Articular chondrocyte of knee joint (primary cell): ENCODE data around the gene LNP1. TPM values are rescaled to one million over a fixed set of nuclear protein-coding genes. Genes with fewer than 3 reads are reported as not detected.

Experiments used
- total RNA-seq: library from RNA; depleted of rRNA; stranded (reverse); fragments of >200 nt; gene quantifications from 2 replicates; pipeline ENCODE4 v1.2.3, GENCODE V29; 2012

Gene LNP1
- total RNA-seq, result 4.7 and 5.1 TPM in 2 replicates

GRCh38 chr3:100400780-100401673 is at the start of gene LNP1, which contains the start of gene TOMM70:
LNP1 (plus strand) TSS chr3:100401539; CDS start chr3:100429730, 28,191 bp downstream.
TOMM70 (minus strand) TSS chr3:100401089; CDS start chr3:100400949, 140 bp downstream.

DNA sequence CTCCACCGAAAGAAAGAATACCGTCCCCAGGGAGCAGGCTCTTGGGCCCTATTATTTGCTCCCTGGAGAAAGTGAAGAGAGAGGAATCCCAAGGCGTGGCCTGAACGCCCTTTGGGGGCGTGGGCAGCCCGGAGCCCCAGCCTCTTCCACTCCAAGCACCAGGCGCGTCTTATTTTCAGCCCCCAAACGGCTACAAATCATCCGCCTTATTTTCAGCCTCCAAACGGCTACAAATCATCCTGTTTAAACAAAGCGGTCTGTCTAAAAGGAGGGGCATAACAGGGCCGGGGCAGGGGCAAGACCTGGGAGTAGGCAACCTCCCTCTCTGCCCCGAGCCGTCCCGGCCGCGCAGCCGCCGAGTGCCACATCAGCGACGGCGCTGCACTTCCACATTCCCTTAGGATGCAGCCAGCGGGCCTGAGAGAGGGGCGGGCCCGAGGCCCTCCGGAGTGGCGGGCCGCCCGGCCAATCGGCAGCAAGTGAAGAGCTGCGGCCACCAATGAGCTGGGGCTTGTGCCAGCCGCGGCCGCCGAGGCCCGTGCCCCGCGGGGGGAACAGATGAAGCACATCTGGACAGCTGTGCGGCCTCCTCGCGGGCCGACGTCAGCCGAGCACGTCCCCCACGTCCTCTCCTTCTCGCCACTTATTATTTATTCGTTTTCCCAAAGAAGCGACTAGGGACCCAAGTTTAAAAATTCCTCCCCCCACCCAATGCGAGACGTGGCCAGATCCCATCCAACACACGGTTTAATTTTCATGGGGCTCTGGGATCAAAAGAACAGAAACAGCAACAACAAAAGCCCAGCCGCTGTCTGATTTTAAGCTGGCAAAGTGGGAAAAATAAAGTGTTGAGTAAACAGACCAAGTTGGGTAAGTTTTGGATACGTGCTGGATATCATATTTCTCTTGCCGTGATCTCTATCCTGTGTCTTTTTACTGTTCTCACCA is 91.0 kb downstream of the LNP1 start, which contains the start of gene TMEM45A:
Gene TMEM45A, plus strand, starts transcription at position 561 of the 948 bp plus-strand sequence. CDS start 62,593 bp downstream, outside the sequence.

Other genes with a start within 250 kb of the LNP1 start
- 75.3 and 102 TPM in 2 replicates for gene TBC1D23, start 140.5 kb upstream of the LNP1 start, total RNA-seq
- 28.5 and 29.7 TPM in 2 replicates for gene NIT2, start 66.8 kb upstream of the LNP1 start, total RNA-seq
- gene TOMM70, start 450 bp upstream of the LNP1 start, total RNA-seq, result 62.6 and 70.0 TPM in 2 replicates
- 94.2 and 99.8 TPM in 2 replicates for gene TMEM45A, start 91.1 kb downstream of the LNP1 start, total RNA-seq
- gene ADGRG7, start 208.1 kb downstream of the LNP1 start, total RNA-seq, result 0.11 TPM in 1 of 2 replicates, not detected in the other